OCI-LY3 (cell line): ENCODE measurements around the gene SCARB1.

ENCODE experiments used
- H2AFZ ChIP-seq: fragments of 200-600, 300-600 bp; shearing (Covaris generic); 2 replicates; pipeline ENCODE4 v1.6.0; 2014; ENCODE audit warnings: antibody characterized with exemption, low read depth, low read length
- H3K27ac ChIP-seq: fragments of 200-600, 300-600 bp; sonication (generic); 2 replicates; pipeline ENCODE4 v1.5.1; 2014; ENCODE audit warnings: mild to moderate bottlenecking, low read length, moderate library complexity, mixed read lengths
- H3K27me3 ChIP-seq: fragments of 200-600, 300-600 bp; sonication (generic); 2 replicates; pipeline ENCODE4 v1.6.1; 2014; ENCODE audit warnings: low read depth, low read length, mixed read lengths
- H3K36me3 ChIP-seq: fragments of 200-600, 300-600 bp; sonication (generic); replicated peaks from 2 replicates; pipeline ENCODE3; 2014; ENCODE audit warnings: low read depth, low read length, mixed read lengths
- H3K4me1 ChIP-seq: fragments of 300-600, 200-600 bp; sonication (generic); 2 replicates; pipeline ENCODE4 v1.6.1; 2014; ENCODE audit warnings: low read length, mixed read lengths
- H3K4me2 ChIP-seq: fragments of 200-600, 300-600 bp; sonication (generic); 2 replicates; pipeline ENCODE4 v1.6.1; 2014; ENCODE audit warnings: low read length, mixed read lengths
- H3K4me3 ChIP-seq: fragments of 300-600, 200-600 bp; sonication (generic); 2 replicates; pipeline ENCODE4 v1.5.1; 2014; ENCODE audit warnings: antibody characterized with exemption, mild to moderate bottlenecking, low read length, moderate library complexity
- H3K79me2 ChIP-seq: fragments of 300-600, 200-600 bp; shearing (Covaris generic); 2 replicates; pipeline ENCODE4 v1.6.1; 2014; ENCODE audit warnings: mild to moderate bottlenecking, low read length, mixed read lengths
- H3K9ac ChIP-seq: fragments of 300-600, 200-600 bp; shearing (Covaris generic); 2 replicates; pipeline ENCODE4 v1.6.0; 2014; ENCODE audit warnings: mild to moderate bottlenecking, low read length, moderate library complexity
- H3K9me3 ChIP-seq: fragments of 200-600, 300-600 bp; shearing (Covaris generic); 2 replicates; pipeline ENCODE4 v1.6.1; 2014; ENCODE audit warnings: low read length, mixed read lengths; ENCODE audit not compliant: insufficient read depth
- H4K20me1 ChIP-seq: fragments of 200-600, 300-600 bp; sonication (generic); 2 replicates; pipeline ENCODE4 v1.6.1; 2016; ENCODE audit warnings: low read length, mixed read lengths; ENCODE audit not compliant: insufficient read depth
- CTCF ChIP-seq: fragments of 200-600, 300-600 bp; sonication (generic); IDR thresholded peaks from 2 replicates; pipeline ENCODE4 v1.5.1; 2014; ENCODE audit warnings: antibody characterized with exemption, low read length, low read depth
- EZH2phosphoT487 ChIP-seq: fragments of 200-600 bp; shearing (Covaris generic); IDR thresholded peaks from 2 replicates; pipeline ENCODE4 v1.6.1; 2018; ENCODE audit warnings: antibody characterized with exemption, mixed run types, low read depth

The SCARB1 gene

GRCh38 chr12:124851342-124851741 lies 12.3 kb downstream of the SCARB1 start:
- H2AFZ ChIP-seq, result no peak overlapping the region
- H4K20me1 ChIP-seq, result peaks cover 67% of the 10 kb centered on the region
- H3K27ac ChIP-seq, result no peak overlapping the region
- no peaks in the 10 kb centered on the region for H3K27me3 ChIP-seq
- no peak overlapping the region for H3K4me2 ChIP-seq
- no peaks in the 10 kb centered on the region for H3K4me1 ChIP-seq
- no peaks in the 10 kb centered on the region for H3K9me3 ChIP-seq
- H3K36me3 ChIP-seq, result peaks cover 33% of the 10 kb centered on the region
- peaks cover 86% of the 10 kb centered on the region for H3K79me2 ChIP-seq
- no peak overlapping the region for H3K4me3 ChIP-seq
- H3K9ac ChIP-seq, result no peak overlapping the region
- TF ChIP-seq CTCF (no peak), EZH2phosphoT487 (no peak)

GRCh38 chr12:124849382-124849781 lies 14.3 kb downstream of the SCARB1 start:
- no peaks in the 10 kb centered on the region for H3K4me1 ChIP-seq
- no peak overlapping the region for H3K9ac ChIP-seq
- H3K27ac ChIP-seq, result no peak overlapping the region
- peaks cover 81% of the 10 kb centered on the region for H3K79me2 ChIP-seq
- peaks cover 47% of the 10 kb centered on the region for H4K20me1 ChIP-seq
- peaks cover 27% of the 10 kb centered on the region for H3K36me3 ChIP-seq
- H3K9me3 ChIP-seq, result no peaks in the 10 kb centered on the region
- no peaks in the 10 kb centered on the region for H3K27me3 ChIP-seq
- H2AFZ ChIP-seq, result no peak overlapping the region
- no peak overlapping the region for H3K4me3 ChIP-seq
- H3K4me2 ChIP-seq, result no peak overlapping the region
- no peak for TF ChIP-seq EZH2phosphoT487
- TF ChIP-seq CTCF, result no peak

GRCh38 chr12:124848621-124849380 lies 14.9 kb downstream of the SCARB1 start:
- Histone ChIP-seq H3K4me1 (no peaks in the 10 kb centered on the region), H4K20me1 (peaks cover 42% of the 10 kb centered on the region), H3K9ac (no peak overlapping the region), H3K27me3 (no peaks in the 10 kb centered on the region), H3K79me2 (peaks cover 81% of the 10 kb centered on the region), H3K36me3 (peaks cover 28% of the 10 kb centered on the region), H3K27ac (no peak overlapping the region), H3K9me3 (no peaks in the 10 kb centered on the region), H3K4me3 (no peak overlapping the region), H2AFZ (no peak overlapping the region), H3K4me2 (no peak overlapping the region)
- TF ChIP-seq CTCF (no peak), EZH2phosphoT487 (no peak)

GRCh38 chr12:124847113-124848074 lies 16.3 kb downstream of the SCARB1 start:
- TF ChIP-seq CTCF, result no peak
- Histone ChIP-seq H3K9me3 (no peaks in the 10 kb centered on the region), H2AFZ (no peak overlapping the region), H3K79me2 (peaks cover 83% of the 10 kb centered on the region), H3K9ac (no peak overlapping the region), H3K27me3 (no peaks in the 10 kb centered on the region), H3K36me3 (peaks cover 33% of the 10 kb centered on the region), H4K20me1 (peaks cover 43% of the 10 kb centered on the region), H3K4me3 (no peak overlapping the region), H3K4me1 (no peaks in the 10 kb centered on the region), H3K4me2 (no peak overlapping the region), H3K27ac (no peak overlapping the region)
